ENCODE measurements around the gene NTF3. TPM values are rescaled to one million over a fixed set of nuclear protein-coding genes. Genes with fewer than 3 reads are reported as not detected.

The NTF3 gene
- polyA plus RNA-seq, 3 donors = not detected

- Mint-ChIP-seq H3K27ac (no peak overlapping the region), H3K27me3 (ENCODE audit: low read depth in 3 of 3) (peaks cover 0 to 8% (median 3%) of the 10 kb centered on the region in 3 donors), H3K9me3 (no peaks in the 10 kb centered on the region), H3K36me3 (no peaks in the 10 kb centered on the region), H3K4me3 (no peak overlapping the region), H3K4me1 (no peaks in the 10 kb centered on the region)
- WGBS (ENCODE audit: insufficient coverage) = 97% methylated on average over 5 of the region's 5 CpGs
- Histone ChIP-seq H3K27me3 (ENCODE audit: control insufficient read depth in 2 of 2, insufficient read depth in 2 of 2, low read length in 2 of 2) (no peaks in the 10 kb centered on the region), H3K4me2 (replicated peaks; ENCODE audit: extremely low read depth, low read length, poor library complexity, severe bottlenecking) (no peak overlapping the region), H3K79me2 (ENCODE audit: insufficient read depth, low read length) (no peaks in the 10 kb centered on the region), H3K4me3 (replicated peaks in 1 of 3; ENCODE audit: low read depth in 2 of 3, low read length in 3 of 3) (no peak overlapping the region), H3K9me3 (replicated peaks in 1 of 2; ENCODE audit: control insufficient read depth in 1 of 2, insufficient read depth in 1 of 2, low read length in 2 of 2) (no peaks in the 10 kb centered on the region), H3K9ac (ENCODE audit: insufficient read depth, low read length, poor library complexity, severe bottlenecking) (no peak overlapping the region), H4K20me1 (ENCODE audit: insufficient read depth, low read length) (no peaks in the 10 kb centered on the region), H3K4me1 (ENCODE audit: control insufficient read depth in 1 of 2, insufficient read depth in 2 of 2, low read length in 2 of 2) (no peaks in the 10 kb centered on the region), H3K27ac (ENCODE audit: low read depth in 1 of 2, low read length in 2 of 2) (no peak overlapping the region), H3K36me3 (replicated peaks in 1 of 2; ENCODE audit: control insufficient read depth in 1 of 2, insufficient read depth in 2 of 2, low read length in 2 of 2) (no peaks in the 10 kb centered on the region), H2AFZ (ENCODE audit: insufficient read depth, low read depth, low read length, poor library complexity, severe bottlenecking) (no peak overlapping the region)
- DNase-seq = no peak
- TF ChIP-seq CTCF (IDR thresholded peaks at IDR 0.05) = no peak
- intact Hi-C loops (cut with micrococcal nuclease) = no loop called here
Observed at GRCh38 chr12:5481645-5482044, 49.7 kb downstream of the NTF3 start.

GRCh38 chr12:5484426-5484825, 52.5 kb downstream of the NTF3 start:
- Histone ChIP-seq H3K79me2 (ENCODE audit: insufficient read depth, low read length) (no peaks in the 10 kb centered on the region), H3K4me2 (replicated peaks; ENCODE audit: extremely low read depth, low read length, poor library complexity, severe bottlenecking) (no peak overlapping the region), H3K27me3 (ENCODE audit: control insufficient read depth in 2 of 2, insufficient read depth in 2 of 2, low read length in 2 of 2) (no peaks in the 10 kb centered on the region), H3K9ac (ENCODE audit: insufficient read depth, low read length, poor library complexity, severe bottlenecking) (no peak overlapping the region), H3K27ac (ENCODE audit: low read depth in 1 of 2, low read length in 2 of 2) (no peak overlapping the region), H3K4me3 (replicated peaks in 1 of 3; ENCODE audit: low read depth in 2 of 3, low read length in 3 of 3) (no peak overlapping the region), H2AFZ (ENCODE audit: insufficient read depth, low read depth, low read length, poor library complexity, severe bottlenecking) (no peak overlapping the region), H4K20me1 (ENCODE audit: insufficient read depth, low read length) (no peaks in the 10 kb centered on the region), H3K4me1 (ENCODE audit: control insufficient read depth in 1 of 2, insufficient read depth in 2 of 2, low read length in 2 of 2) (no peaks in the 10 kb centered on the region), H3K36me3 (replicated peaks in 1 of 2; ENCODE audit: control insufficient read depth in 1 of 2, insufficient read depth in 2 of 2, low read length in 2 of 2) (no peaks in the 10 kb centered on the region), H3K9me3 (replicated peaks in 1 of 2; ENCODE audit: control insufficient read depth in 1 of 2, insufficient read depth in 1 of 2, low read length in 2 of 2) (no peaks in the 10 kb centered on the region)
- H3K27me3 Mint-ChIP-seq (ENCODE audit: low read depth in 3 of 3) = peaks cover 0 to 8% (median 3%) of the 10 kb centered on the region in 3 donors
- intact Hi-C loops (cut with micrococcal nuclease) = no loop called here
- H3K27ac Mint-ChIP-seq = no peak overlapping the region
- WGBS (ENCODE audit: insufficient coverage) = 100% methylated on average over 5 of the region's 6 CpGs
- H3K4me3 Mint-ChIP-seq = no peak overlapping the region
- H3K36me3 Mint-ChIP-seq = no peaks in the 10 kb centered on the region
- TF ChIP-seq CTCF (IDR thresholded peaks at IDR 0.05) = no peak
- no peak for DNase-seq
- H3K4me1 Mint-ChIP-seq = no peaks in the 10 kb centered on the region
- no peaks in the 10 kb centered on the region for H3K9me3 Mint-ChIP-seq

Data from CD14-positive monocyte (primary cell).